ENCODE data around the gene SMIM20.

GRCh38 chr4:25879091-25879584 is 34.9 kb upstream of the SMIM20 start:
- TF ChIP-seq CTCF (IDR thresholded peaks at IDR 0.05) (no peak), POLR2A (IDR thresholded peaks at IDR 0.05) (no peak)

Data from body of pancreas (tissue), 4 donors.